Body of pancreas (tissue), 4 donors: ENCODE measurements around the gene PLS1. TPM values are rescaled to one million over a fixed set of nuclear protein-coding genes. Genes with fewer than 3 reads are reported as not detected.

Experiments
- ATAC-seq: fragments of 150-250 bp; one replicate; pipeline ENCODE4 v1.9.1; 2016
- DNase-seq, 4 donors: peaks; one replicate each; pipeline ENCODE4 v3.0.0-alpha.2; 2019
- H3K27ac ChIP-seq, 4 donors: fragments of 200-600 bp; sonication (generic); 1 replicate in 3 of 4; 2 replicates in 1 of 4; pipeline versions ENCODE4 v1.5.1 to v1.6.1; 2016 to 2019; ENCODE audit warnings: mild to moderate bottlenecking in 1 of 4, mixed read lengths in 1 of 4, moderate library complexity in 1 of 4
- H3K27me3 ChIP-seq, 2 donors: fragments of 200-600 bp; sonication (generic); one replicate each; pipeline ENCODE4 v1.6.0; 2016; ENCODE audit warnings: mild to moderate bottlenecking in 1 of 2
- H3K36me3 ChIP-seq, 2 donors: fragments of 200-600 bp; sonication (generic); replicated peaks in 1 of 2; 2 replicates each; pipeline ENCODE4 v1.5.1; 2016; ENCODE audit warnings: low read depth in 2 of 2; ENCODE audit not compliant: insufficient read depth in 1 of 2
- H3K4me1 ChIP-seq: fragments of 200-600 bp; sonication (generic); one replicate; pipeline ENCODE4 v1.6.0; 2016
- H3K4me3 ChIP-seq, 2 donors: fragments of 200-600 bp; sonication (generic); 1 replicate in 1 of 2; 2 replicates in 1 of 2; pipeline ENCODE4 v1.5.1; 2016 to 2019
- H3K9me3 ChIP-seq, 3 donors: fragments of 200-600 bp; sonication (generic); 1 replicate in 2 of 3; 2 replicates in 1 of 3; pipeline ENCODE4 v1.5.1; 2016
- POLR2A ChIP-seq, 3 donors: fragments of 450-650 bp; IDR thresholded peaks; one replicate each; pipeline ENCODE4 v1.6.1; 2016; ENCODE audit warnings: antibody characterized with exemption in 3 of 3, mild to moderate bottlenecking in 2 of 3
- WGBS, 2 donors: methylation state at CpG; one replicate each; pipeline ENCODE4 v1.1.5; 2017; 5-methylcytosine and 5-hydroxymethylcytosine counted together
- intact Hi-C: fragments of 100-400 bp; cut with DNase I; formaldehyde crosslinking; loops from one replicate; pipeline ENCODE4 v1.15.1; 2023
- total RNA-seq, 2 donors: library from RNA; depleted of rRNA; stranded (reverse); fragments of >200 nt; gene quantifications; one replicate each; pipeline ENCODE4 v1.1.0, GENCODE V29; 2016
- TF ChIP-seq, protein P1 (sequence below), 7 experiments: fragments of 450-650 bp in 4 of 7; fragments of 200-600 bp in 3 of 7; sonication (generic) in 3 of 7; IDR thresholded peaks; one replicate each; pipeline ENCODE4 v1.5.1; 2016 to 2019; ENCODE audit warnings: antibody characterized with exemption in 7 of 7

PLS1 gene
- total RNA-seq, 2 donors from 2014 or later = 6.3 to 21.8 TPM

GRCh38 chr3:142614059-142614626 is 17.9 kb downstream of the PLS1 start:
- no peak for ATAC-seq
- TF ChIP-seq, protein P1, sequence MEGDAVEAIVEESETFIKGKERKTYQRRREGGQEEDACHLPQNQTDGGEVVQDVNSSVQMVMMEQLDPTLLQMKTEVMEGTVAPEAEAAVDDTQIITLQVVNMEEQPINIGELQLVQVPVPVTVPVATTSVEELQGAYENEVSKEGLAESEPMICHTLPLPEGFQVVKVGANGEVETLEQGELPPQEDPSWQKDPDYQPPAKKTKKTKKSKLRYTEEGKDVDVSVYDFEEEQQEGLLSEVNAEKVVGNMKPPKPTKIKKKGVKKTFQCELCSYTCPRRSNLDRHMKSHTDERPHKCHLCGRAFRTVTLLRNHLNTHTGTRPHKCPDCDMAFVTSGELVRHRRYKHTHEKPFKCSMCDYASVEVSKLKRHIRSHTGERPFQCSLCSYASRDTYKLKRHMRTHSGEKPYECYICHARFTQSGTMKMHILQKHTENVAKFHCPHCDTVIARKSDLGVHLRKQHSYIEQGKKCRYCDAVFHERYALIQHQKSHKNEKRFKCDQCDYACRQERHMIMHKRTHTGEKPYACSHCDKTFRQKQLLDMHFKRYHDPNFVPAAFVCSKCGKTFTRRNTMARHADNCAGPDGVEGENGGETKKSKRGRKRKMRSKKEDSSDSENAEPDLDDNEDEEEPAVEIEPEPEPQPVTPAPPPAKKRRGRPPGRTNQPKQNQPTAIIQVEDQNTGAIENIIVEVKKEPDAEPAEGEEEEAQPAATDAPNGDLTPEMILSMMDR (IDR thresholded peaks at IDR 0.05) = no peak
- no peak for TF ChIP-seq POLR2A (IDR thresholded peaks at IDR 0.05)
- Histone ChIP-seq H3K9me3 (no peaks in the 10 kb centered on the region), H3K36me3 (no peaks in the 10 kb centered on the region), H3K4me1 (no peaks in the 10 kb centered on the region), H3K27ac (no peak overlapping the region), H3K4me3 (no peak overlapping the region), H3K27me3 (no peaks in the 10 kb centered on the region)
- WGBS, 2 donors = 93 to 95% methylated on average over 2 of the region's 2 CpGs
- no peak for DNase-seq
- intact Hi-C loops = no loop called here

- Histone ChIP-seq H3K4me3 (no peak overlapping the region), H3K27ac (no peak overlapping the region), H3K9me3 (no peaks in the 10 kb centered on the region), H3K36me3 (no peaks in the 10 kb centered on the region), H3K4me1 (no peaks in the 10 kb centered on the region), H3K27me3 (no peaks in the 10 kb centered on the region)
- no peak for ATAC-seq
- no peak for DNase-seq
- TF ChIP-seq POLR2A (IDR thresholded peaks at IDR 0.05) = no peak
- TF ChIP-seq, protein P1 (IDR thresholded peaks at IDR 0.05) = no peak
- intact Hi-C loops = no loop called here
- 93 to 100% methylated on average over 2 of the region's 2 CpGs for WGBS, 2 donors
Measured at GRCh38 chr3:142615171-142615570, 19.0 kb downstream of the PLS1 start.

DNA sequence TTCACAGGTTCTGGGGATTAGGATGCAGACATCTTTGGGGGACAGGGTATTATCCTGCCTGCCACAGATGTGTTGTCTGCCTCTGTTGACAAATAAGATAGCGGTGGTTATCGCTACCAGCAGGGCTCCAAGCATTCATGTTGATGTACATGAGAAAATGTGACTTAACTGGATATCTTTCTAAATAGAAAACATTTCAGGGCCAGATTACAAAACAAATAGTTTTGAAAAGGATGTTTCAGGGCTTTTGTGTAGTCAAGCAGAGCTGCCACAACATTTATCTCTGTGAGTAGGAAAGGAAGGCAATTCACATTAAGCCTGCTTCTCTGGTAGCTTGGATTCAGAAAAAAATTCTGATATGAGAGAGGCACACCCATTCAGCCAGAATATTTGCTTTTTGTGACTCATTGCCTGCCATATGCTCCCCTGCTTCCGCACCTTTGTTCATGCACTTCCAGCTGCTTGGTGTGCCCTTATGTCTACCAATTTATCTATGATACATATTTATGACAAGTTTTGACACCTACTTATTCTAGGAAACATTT is 22.8 kb downstream of the PLS1 start:
- no peak overlapping the region for H3K4me3 ChIP-seq
- H3K27me3 ChIP-seq = no peaks in the 10 kb centered on the region
- peak in 3 of 4 donors; percentile 17 to 29 (median 19) for DNase-seq
- H3K27ac ChIP-seq = no peak overlapping the region
- intact Hi-C loops = no loop called here
- TF ChIP-seq, protein P1 (IDR thresholded peaks at IDR 0.05) = no peak
- TF ChIP-seq POLR2A (IDR thresholded peaks at IDR 0.05) = no peak
- no peaks in the 10 kb centered on the region for H3K36me3 ChIP-seq
- no peaks in the 10 kb centered on the region for H3K9me3 ChIP-seq
- ATAC-seq = peak; percentile 40
- no peaks in the 10 kb centered on the region for H3K4me1 ChIP-seq
- 68 to 83% methylated on average over 3 of the region's 3 CpGs for WGBS, 2 donors

- Histone ChIP-seq H3K27ac (no peak overlapping the region), H3K9me3 (no peaks in the 10 kb centered on the region), H3K4me1 (no peaks in the 10 kb centered on the region), H3K4me3 (no peak overlapping the region), H3K36me3 (no peaks in the 10 kb centered on the region), H3K27me3 (no peaks in the 10 kb centered on the region)
- intact Hi-C loops = no loop called here
- TF ChIP-seq POLR2A (IDR thresholded peaks at IDR 0.05) = no peak
- TF ChIP-seq, protein P1 (IDR thresholded peaks at IDR 0.05) = no peak
- no peak for ATAC-seq
- no peak for DNase-seq
- WGBS, 2 donors = 87 to 94% methylated on average over 2 of the region's 2 CpGs
Measured at GRCh38 chr3:142622405-142622804, 26.2 kb downstream of the PLS1 start.

GRCh38 chr3:142623194-142623593 is 27.0 kb downstream of the PLS1 start:
- Histone ChIP-seq H3K36me3 (no peaks in the 10 kb centered on the region), H3K27ac (no peak overlapping the region), H3K4me3 (no peak overlapping the region), H3K27me3 (no peaks in the 10 kb centered on the region), H3K9me3 (no peaks in the 10 kb centered on the region), H3K4me1 (no peaks in the 10 kb centered on the region)
- intact Hi-C loops = no loop called here
- DNase-seq (no peak), ATAC-seq (no peak)
- TF ChIP-seq, protein P1 (IDR thresholded peaks at IDR 0.05) = no peak
- TF ChIP-seq POLR2A (IDR thresholded peaks at IDR 0.05) = no peak
